ENCODE measurements around the gene PIH1D2. TPM values are rescaled to one million over a fixed set of nuclear protein-coding genes. Genes with fewer than 3 reads are reported as not detected.
A peak's percentile ranks its signal among the peaks of the same experiment; 100 is the strongest.
"Not testable (repeated sequence)": the region's sequence is repeated elsewhere in the genome, so short reads cannot be mapped to it uniquely, and the experiment has no call there.

Gene PIH1D2
- total RNA-seq, 1 donor from 2014 or later: 2.3 TPM

- Mint-ChIP-seq H3K4me3 (ENCODE audit: unreplicated experiment) (no peak overlapping the region), H3K27me3 (ENCODE audit: unreplicated experiment) (no peaks in the 10 kb centered on the region), H3K9me3 (ENCODE audit: unreplicated experiment) (no peaks in the 10 kb centered on the region), H3K36me3 (ENCODE audit: unreplicated experiment) (peaks cover 34% of the 10 kb centered on the region), H3K27ac (ENCODE audit: unreplicated experiment) (no peak overlapping the region), H3K4me1 (ENCODE audit: unreplicated experiment) (peaks cover 13% of the 10 kb centered on the region)
- TF ChIP-seq CTCF (IDR thresholded peaks at IDR 0.05): no peak
- DNase-seq (ENCODE audit: extremely low spot score, unreplicated experiment): no peak
Observed at GRCh38 chr11:112029460-112029859, 44.4 kb downstream of the PIH1D2 start.

- not testable (repeated sequence) for H3K9me3 Mint-ChIP-seq (ENCODE audit: unreplicated experiment); H3K4me3 Mint-ChIP-seq (ENCODE audit: unreplicated experiment); H3K27ac Mint-ChIP-seq (ENCODE audit: unreplicated experiment); DNase-seq (ENCODE audit: extremely low spot score, unreplicated experiment); H3K27me3 Mint-ChIP-seq (ENCODE audit: unreplicated experiment)
- Mint-ChIP-seq H3K36me3 (ENCODE audit: unreplicated experiment) (peaks cover 21% of the 10 kb centered on the region), H3K4me1 (ENCODE audit: unreplicated experiment) (peaks cover 19% of the 10 kb centered on the region)
Observed at GRCh38 chr11:112026784-112027410, 46.9 kb downstream of the PIH1D2 start.

GRCh38 chr11:112025707-112026106 lies 48.1 kb downstream of the PIH1D2 start:
- Mint-ChIP-seq H3K27ac (ENCODE audit: unreplicated experiment) (peak overlapping the region; percentile 95), H3K4me3 (ENCODE audit: unreplicated experiment) (peak overlapping the region; percentile 99), H3K4me1 (ENCODE audit: unreplicated experiment) (peaks cover 19% of the 10 kb centered on the region), H3K36me3 (ENCODE audit: unreplicated experiment) (peaks cover 21% of the 10 kb centered on the region), H3K27me3 (ENCODE audit: unreplicated experiment) (no peaks in the 10 kb centered on the region), H3K9me3 (ENCODE audit: unreplicated experiment) (no peaks in the 10 kb centered on the region)
- no peak for TF ChIP-seq CTCF (IDR thresholded peaks at IDR 0.05)
- DNase-seq (ENCODE audit: extremely low spot score, unreplicated experiment): no peak

DNA sequence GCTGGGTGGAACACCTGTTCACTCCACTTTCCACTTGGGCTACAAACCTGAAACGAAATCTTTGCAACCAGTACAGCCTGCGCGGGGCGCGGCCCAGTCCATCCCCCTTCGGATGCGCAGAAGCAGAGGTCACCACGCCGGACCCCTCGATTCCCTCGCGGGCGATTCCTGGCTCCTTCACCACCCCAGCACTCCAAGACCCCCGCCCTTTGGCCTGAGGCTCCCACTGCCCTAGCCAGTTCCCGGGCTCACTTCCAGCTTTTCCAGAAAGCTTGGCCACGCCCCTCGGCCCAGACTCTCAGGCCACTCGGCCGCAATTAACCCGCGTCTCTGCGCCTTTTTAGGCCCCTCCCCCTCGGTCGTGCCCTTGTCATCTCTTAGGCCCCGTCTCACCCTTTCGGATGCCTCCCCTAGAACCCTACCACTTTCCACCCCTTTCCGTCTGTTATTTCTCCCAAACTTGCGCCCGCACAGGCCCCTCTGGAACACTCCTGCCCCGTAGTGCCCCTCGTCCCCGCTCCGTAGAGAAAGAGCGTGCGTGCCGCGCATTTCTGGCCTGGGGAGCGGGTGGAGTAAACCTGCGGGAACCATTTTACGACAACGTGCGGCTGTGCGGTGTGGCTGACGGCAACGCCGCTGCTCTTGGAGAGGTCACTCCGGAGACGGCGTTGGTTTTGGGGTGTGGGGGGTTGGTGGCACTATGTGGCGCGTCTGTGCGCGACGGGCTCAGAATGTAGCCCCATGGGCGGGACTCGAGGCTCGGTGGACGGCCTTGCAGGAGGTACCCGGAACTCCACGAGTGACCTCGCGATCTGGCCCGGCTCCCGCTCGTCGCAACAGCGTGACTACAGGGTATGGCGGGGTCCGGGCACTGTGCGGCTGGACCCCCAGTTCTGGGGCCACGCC lies 48.8 kb downstream of the PIH1D2 start, which contains the start of gene DLAT:
Gene DLAT, plus strand, starts transcription at position 636 of the 906 bp plus-strand sequence. Its CDS starts 65 bp downstream, at position 701.
- H3K4me1 Mint-ChIP-seq (ENCODE audit: unreplicated experiment): peaks cover 19% of the 10 kb centered on the region
- H3K36me3 Mint-ChIP-seq (ENCODE audit: unreplicated experiment): peaks cover 24% of the 10 kb centered on the region
- peak; percentile 88 for DNase-seq (ENCODE audit: extremely low spot score, unreplicated experiment)
- no peaks in the 10 kb centered on the region for H3K27me3 Mint-ChIP-seq (ENCODE audit: unreplicated experiment)
- peak within 1 kb of the TSS; percentile 99 for H3K4me3 Mint-ChIP-seq (ENCODE audit: unreplicated experiment)
- no peak for TF ChIP-seq CTCF (IDR thresholded peaks at IDR 0.05)
- no peaks in the 10 kb centered on the region for H3K9me3 Mint-ChIP-seq (ENCODE audit: unreplicated experiment)
- H3K27ac Mint-ChIP-seq (ENCODE audit: unreplicated experiment): peak within 1 kb of the TSS; percentile 95

DNA sequence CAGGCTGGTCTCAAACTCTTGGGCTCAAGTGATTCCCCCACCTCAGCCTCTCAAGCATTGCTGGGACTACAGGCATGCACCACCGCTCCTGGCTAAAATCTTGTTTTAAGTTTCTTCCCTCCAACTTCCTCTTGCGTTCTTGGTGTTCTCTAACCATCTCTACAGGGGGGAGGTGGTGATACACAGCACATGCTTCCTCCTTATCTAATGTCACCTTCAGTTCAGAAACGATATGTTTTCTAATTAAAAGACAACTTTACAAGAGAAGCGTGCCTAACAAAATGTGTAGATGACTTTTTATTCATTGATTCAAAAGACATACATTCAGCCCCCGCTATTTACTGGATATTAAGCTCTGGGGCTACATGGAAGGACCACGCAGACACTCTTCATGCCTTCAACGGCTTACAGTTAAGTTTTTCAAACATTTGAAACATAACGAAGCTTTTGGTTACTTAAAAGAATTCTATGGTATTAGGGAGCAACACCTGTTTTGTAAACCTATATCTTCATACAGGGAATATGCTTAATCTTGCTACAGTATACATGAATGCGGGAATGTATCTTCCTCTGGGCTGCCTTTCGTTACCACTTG lies 49.5 kb downstream of the PIH1D2 start:
- TF ChIP-seq CTCF (IDR thresholded peaks at IDR 0.05): no peak
- peaks cover 19% of the 10 kb centered on the region for H3K4me1 Mint-ChIP-seq (ENCODE audit: unreplicated experiment)
- no peaks in the 10 kb centered on the region for H3K9me3 Mint-ChIP-seq (ENCODE audit: unreplicated experiment)
- H3K27ac Mint-ChIP-seq (ENCODE audit: unreplicated experiment): peak overlapping the region; percentile 95
- peak overlapping the region; percentile 99 for H3K4me3 Mint-ChIP-seq (ENCODE audit: unreplicated experiment)
- no peaks in the 10 kb centered on the region for H3K27me3 Mint-ChIP-seq (ENCODE audit: unreplicated experiment)
- peaks cover 22% of the 10 kb centered on the region for H3K36me3 Mint-ChIP-seq (ENCODE audit: unreplicated experiment)
- no peak for DNase-seq (ENCODE audit: extremely low spot score, unreplicated experiment)
